Stimulated activated naive CD4-positive, alpha-beta T cell (primary cell): ENCODE data around the gene RNF123.

Source experiments
- DNase-seq, 6 experiments: peaks; one replicate each; lab custom pipeline; 2025; lab: John Stamatoyannopoulos, UW

Gene RNF123

GRCh38 chr3:49658711-49659110, 30.6 kb upstream of the RNF123 start:
- DNase-seq: no peak

GRCh38 chr3:49659756-49660155, 29.6 kb upstream of the RNF123 start:
- DNase-seq: no peak

- no peak for DNase-seq
Measured at GRCh38 chr3:49661281-49661680, 28.1 kb upstream of the RNF123 start.

- no peak for DNase-seq
Measured at GRCh38 chr3:49662021-49662420, 27.3 kb upstream of the RNF123 start.

GRCh38 chr3:49662720-49663413, 26.5 kb upstream of the RNF123 start:
- no peak for DNase-seq

GRCh38 chr3:49663831-49664230, 25.5 kb upstream of the RNF123 start:
- no peak for DNase-seq

- DNase-seq: no peak
Measured at GRCh38 chr3:49664300-49664699, 25.1 kb upstream of the RNF123 start.

- DNase-seq: no peak
Measured at GRCh38 chr3:49665822-49666519, 23.4 kb upstream of the RNF123 start.

GRCh38 chr3:49666592-49666991, 22.8 kb upstream of the RNF123 start:
- DNase-seq: no peak

GRCh38 chr3:49667701-49668413, 21.5 kb upstream of the RNF123 start:
- no peak for DNase-seq

- no peak for DNase-seq
Measured at GRCh38 chr3:49668414-49668797, 21.0 kb upstream of the RNF123 start.

GRCh38 chr3:49668861-49669260, 20.5 kb upstream of the RNF123 start:
- no peak for DNase-seq

GRCh38 chr3:49669352-49669751, 20.0 kb upstream of the RNF123 start:
- no peak for DNase-seq

- no peak for DNase-seq
Measured at GRCh38 chr3:49670940-49671290, 18.4 kb upstream of the RNF123 start.

GRCh38 chr3:49671291-49672288, 17.8 kb upstream of the RNF123 start:
- DNase-seq: no peak

- no peak for DNase-seq
Measured at GRCh38 chr3:49673121-49673714, 16.1 kb upstream of the RNF123 start.

GRCh38 chr3:49673715-49674496, 15.5 kb upstream of the RNF123 start, which contains the start of gene APEH:
Gene APEH, plus strand, starts transcription at chr3:49674351. Its CDS starts 51 bp downstream, at chr3:49674402.
- no peak for DNase-seq

GRCh38 chr3:49674497-49674983, 14.8 kb upstream of the RNF123 start:
- no peak for DNase-seq

- DNase-seq: no peak
Measured at GRCh38 chr3:49675912-49676311, 13.4 kb upstream of the RNF123 start.

GRCh38 chr3:49680493-49681231, 8.7 kb upstream of the RNF123 start:
- no peak for DNase-seq
